NCI-H524 treated with DMSO at 0.1 percent for 48 hours (cell line): Measurements from ENCODE around the gene NRG2.

Source experiments
- DNase-seq: peaks from one replicate; lab custom pipeline; 2025; lab: John Stamatoyannopoulos, UW

The NRG2 gene

DNA sequence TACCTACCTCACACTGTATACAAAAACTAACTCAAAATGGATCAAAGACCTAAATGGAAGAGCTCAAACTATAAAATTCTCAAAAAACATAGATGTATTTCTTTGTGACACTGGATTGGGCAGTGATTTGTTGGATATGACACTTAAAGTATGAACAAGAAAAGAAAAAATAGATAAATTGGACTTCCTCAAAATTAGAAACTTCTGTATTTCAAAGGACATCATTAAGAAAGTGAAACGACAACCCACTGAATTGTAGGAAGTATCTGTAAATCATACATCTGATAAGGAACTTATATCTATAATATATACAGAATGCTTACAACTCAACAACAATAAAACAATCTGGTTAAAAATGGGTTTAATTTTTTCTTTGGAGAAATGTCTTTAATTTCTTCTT lies 96.7 kb downstream of the NRG2 start:
- no peak for DNase-seq

DNA sequence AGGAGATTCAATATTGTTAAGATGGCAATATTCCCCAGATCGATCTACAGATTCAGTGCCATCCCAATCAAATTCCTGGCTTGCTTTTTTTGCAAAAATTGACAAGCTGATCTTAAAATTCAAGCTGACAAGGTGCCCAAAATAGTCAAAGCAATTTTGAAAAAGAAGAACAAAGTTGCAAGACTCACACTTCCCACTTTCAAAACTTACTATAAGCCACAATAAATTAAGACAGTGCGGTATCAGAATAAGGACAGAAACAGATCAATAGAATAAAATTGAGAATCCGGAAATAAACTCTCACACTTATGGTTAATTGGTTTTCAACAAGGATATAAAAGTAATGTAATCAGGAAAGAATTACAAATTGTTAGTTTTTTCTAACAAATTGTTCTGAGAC lies 97.1 kb downstream of the NRG2 start:
- no peak for DNase-seq

GRCh38 chr5:139942243-139942642 lies 100.9 kb downstream of the NRG2 start:
- no peak for DNase-seq

DNA sequence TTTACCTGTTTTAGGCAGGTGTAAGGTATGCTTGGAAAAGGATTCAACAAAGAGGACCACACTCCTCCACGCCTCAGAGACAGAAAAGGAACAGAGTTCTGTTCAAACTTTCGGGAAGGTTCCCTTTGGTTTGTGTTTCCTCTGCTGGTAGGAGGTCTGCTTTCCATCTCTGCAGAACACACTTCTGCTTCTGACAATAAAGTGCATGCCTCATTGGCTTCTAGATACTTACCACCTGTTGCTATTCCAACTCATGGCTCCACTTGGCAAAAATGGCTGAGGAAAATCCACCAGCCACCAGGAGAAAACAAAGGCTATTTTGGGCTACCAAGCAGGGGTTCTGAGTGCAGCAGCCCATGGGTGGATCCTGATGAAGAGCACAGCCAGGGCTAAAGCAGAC lies 112.7 kb downstream of the NRG2 start:
- no peak for DNase-seq

- no peak for DNase-seq
These were observed 116.1 kb downstream of the NRG2 start for GRCh38 chr5:139926797-139927503.

DNA sequence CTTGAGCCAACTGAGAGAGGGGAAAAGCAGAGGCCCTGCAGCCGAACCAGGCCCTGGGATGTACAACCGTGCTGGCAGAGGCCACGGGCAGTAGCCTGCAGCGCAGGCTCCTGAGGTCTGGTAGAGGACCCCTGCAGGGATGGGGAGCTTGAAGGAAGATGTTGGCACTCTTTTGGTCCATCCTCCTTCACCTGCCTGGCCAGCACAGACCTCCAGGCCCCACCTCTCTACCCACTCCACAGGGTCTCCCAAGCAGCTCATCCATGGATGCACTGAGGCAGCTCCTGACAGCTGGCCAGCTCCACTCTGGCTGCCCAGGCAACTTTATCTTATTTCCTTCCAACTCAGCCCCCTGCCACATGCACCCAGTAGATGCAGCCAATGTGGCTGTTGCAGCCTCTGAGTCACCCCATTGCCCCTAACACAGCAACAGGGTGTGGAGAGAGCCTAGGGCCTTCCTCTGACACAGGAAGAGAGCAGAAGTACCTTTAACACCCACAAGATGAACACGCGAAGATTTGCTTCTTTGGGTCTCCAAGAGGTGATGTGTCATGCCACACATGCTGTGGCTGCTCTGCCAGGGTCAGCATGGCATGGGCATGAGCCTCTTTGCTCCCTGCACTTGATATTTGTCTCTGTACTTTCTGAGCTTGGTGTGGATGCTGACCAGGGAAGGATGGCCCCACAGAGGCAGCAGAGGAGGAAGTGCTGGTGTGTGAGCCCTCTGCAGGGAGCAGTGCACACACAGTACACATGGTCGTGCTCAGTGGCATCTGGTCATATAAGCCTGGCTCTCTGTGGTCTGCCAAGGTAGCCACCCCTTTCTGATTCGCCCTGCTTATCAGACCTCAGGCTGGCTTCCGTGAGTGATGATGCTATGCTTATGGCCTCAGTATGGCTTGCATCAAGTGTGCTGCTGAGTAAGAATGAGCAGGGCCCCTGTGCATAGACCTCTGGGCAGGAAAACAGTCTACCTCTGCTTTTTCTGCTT lies 117.2 kb downstream of the NRG2 start:
- no peak for DNase-seq

- no peak for DNase-seq
These were observed 117.9 kb downstream of the NRG2 start for GRCh38 chr5:139925216-139925562.

DNA sequence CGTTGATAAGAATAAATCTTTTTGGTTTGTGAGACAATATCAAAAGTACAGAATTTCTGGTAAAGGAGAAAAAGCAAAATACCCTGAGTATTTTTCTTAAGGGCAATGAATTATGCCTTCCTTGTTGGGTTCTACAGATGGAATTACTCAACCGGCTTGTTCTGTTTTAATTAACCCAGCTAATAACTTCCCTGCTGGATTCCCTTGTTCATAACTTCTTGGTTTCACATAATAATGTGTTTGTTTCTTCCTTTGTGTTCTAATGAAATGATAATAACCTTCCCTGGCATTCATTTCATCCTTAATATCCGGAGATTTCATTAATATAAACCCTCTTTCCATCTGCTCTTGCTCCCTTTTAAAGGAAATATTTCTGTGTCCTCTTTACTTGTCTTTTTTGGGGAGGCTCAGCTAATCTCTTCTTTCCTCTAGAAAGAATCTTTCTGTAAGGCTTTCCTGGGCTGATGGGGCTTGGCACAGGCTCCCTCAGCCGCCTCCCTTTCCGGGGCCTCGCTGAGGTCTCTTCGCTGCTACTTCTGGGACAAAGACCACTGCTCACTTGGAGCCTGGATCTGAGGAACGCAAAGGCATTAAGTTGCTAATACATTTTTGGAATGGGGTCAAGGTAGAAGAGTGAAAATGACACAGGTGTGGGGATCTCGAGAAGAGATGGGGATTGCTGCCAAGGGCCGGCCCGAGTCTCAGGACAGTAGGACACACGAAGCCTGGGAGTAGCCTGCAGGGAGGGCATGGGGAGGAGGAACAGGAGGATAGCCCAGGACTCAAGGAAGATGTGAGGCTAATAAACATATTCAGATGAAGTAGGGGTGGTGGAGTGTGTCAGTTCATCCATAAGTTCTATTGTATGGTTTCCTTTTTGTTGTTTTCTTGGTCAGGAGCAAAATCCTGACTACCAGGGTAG lies 118.5 kb downstream of the NRG2 start:
- DNase-seq, result no peak

DNA sequence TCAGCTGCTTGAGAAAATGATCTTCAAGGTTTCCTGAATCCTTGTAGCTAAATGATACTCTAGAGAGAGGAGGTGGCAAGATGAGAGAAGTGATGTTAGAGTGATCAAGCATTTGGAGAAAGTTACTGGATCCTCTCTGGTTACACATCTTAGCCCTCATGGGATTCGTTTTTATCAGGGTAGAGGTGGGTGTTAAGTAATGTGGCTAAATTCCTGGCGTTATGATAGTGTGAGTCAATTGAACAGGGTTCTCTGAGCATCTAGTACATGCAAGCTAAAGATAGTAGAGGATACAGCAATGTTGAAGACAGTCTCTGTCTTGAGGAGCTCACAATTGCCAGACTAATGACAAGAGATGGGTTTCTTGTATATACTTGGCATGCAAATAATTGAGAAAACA lies 123.8 kb downstream of the NRG2 start:
- DNase-seq, result no peak

DNA sequence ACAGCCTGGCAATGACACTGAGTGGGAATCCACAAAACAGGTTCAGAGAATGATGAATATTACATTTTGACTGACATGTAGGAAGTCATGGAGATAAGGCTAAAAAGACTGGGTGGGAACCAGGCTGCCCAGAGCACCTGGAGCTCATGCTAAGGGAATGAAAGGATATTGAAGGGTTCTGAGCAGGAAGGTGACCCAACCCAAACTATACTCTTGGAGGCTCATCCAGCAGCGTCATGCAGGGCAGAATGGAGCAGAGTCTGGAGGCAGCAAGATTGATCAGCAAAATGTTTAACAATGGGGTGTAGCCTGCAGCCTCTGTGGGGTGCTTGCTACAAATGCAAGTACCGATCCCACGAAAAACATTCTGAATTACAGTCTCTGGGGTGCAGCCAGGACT lies 127.3 kb downstream of the NRG2 start:
- DNase-seq, result no peak

GRCh38 chr5:139915266-139915665 lies 127.8 kb downstream of the NRG2 start:
- no peak for DNase-seq

DNA sequence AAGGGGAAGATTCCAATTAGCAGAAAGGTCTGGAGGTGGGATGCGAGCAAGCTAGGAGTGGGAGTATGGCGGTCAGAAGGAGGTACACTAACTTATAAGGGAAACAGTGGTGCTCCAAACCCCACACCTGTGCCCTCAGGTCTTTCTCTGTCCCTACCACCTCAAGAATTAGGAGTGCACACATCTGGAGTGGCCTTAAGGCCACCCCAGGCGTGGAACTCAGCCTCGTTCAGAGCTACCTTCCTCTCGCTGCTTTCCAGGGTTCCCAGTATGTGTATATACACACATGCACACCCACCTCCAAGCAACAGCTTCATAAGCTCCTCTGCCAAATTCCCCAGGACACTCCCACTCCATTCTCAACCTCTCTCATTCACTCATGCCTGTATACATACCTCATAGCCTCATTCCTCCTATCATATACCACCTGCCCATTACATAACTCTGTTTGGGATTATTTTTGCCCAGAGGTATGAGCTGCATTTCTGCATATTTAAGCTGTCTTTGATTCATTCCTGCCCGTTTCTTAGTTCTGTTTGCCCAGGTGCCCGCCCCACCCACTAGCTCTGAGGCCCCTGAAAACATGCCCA lies 128.8 kb downstream of the NRG2 start:
- DNase-seq, result no peak

DNA sequence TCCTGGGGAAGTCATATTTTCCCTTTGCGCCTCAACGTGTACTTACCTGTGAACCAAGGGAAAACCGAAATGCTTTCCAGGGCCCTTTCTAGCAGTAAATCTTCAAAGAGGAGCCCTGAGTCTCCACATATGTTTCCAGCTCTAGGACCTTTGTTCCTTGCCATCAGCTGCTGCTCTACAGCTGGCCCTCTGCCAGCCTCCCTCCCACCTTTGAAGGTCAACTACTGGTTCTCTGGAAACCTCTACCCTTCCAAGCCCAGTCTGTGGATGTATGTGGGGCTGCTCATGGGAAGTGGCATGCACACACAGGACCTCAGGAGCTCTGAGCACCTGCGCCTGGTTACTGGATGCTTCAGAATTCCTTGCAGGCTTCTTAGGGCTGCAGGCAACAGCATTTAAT lies 130.3 kb downstream of the NRG2 start:
- no peak for DNase-seq

DNA sequence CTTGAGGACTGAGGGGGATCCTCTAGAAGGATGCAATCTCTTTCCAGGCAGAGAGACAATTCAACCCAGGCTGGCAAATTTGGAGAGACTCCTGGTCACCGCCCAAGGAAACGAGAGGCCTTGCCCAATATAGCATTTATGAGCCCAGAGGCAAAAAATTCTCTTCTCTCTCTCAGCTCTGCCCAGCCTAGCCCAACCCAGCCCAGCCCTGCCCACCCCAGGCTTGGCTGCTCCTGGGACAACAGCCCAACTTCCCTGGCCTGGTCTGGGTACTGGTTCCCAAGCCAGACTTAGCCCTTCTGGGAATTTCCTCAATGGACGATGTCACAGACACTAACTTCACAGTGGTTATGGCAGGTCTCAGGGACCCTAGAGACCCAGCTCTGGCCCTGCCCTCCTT lies 130.9 kb downstream of the NRG2 start:
- no peak for DNase-seq

GRCh38 chr5:139911425-139912120 lies 131.5 kb downstream of the NRG2 start:
- DNase-seq, result no peak

- DNase-seq, result no peak
These were observed 132.2 kb downstream of the NRG2 start for GRCh38 chr5:139910901-139911300.

DNA sequence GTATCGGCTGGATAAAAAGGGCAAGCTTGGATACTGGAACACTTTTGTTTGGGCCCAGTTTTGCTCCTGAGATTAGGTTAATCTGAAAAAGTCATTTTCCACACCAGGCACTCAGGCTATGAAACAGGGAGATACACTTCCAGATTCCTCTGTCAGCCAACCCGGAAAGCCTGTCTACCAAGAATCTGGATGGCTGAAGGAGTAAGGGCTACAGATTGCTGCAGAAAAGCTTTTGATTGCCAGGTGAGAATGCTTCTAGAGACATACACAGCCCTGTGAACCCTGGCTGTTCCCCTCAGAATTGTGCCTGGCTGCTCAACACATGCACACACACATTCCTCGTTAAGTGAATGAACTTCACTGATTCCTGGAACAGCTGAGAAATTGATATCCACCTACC lies 133.1 kb downstream of the NRG2 start:
- no peak for DNase-seq

- no peak for DNase-seq
These were observed 134.3 kb downstream of the NRG2 start for GRCh38 chr5:139908749-139909148.

- DNase-seq, result no peak
These were observed 136.4 kb downstream of the NRG2 start for GRCh38 chr5:139906661-139907060.

DNA sequence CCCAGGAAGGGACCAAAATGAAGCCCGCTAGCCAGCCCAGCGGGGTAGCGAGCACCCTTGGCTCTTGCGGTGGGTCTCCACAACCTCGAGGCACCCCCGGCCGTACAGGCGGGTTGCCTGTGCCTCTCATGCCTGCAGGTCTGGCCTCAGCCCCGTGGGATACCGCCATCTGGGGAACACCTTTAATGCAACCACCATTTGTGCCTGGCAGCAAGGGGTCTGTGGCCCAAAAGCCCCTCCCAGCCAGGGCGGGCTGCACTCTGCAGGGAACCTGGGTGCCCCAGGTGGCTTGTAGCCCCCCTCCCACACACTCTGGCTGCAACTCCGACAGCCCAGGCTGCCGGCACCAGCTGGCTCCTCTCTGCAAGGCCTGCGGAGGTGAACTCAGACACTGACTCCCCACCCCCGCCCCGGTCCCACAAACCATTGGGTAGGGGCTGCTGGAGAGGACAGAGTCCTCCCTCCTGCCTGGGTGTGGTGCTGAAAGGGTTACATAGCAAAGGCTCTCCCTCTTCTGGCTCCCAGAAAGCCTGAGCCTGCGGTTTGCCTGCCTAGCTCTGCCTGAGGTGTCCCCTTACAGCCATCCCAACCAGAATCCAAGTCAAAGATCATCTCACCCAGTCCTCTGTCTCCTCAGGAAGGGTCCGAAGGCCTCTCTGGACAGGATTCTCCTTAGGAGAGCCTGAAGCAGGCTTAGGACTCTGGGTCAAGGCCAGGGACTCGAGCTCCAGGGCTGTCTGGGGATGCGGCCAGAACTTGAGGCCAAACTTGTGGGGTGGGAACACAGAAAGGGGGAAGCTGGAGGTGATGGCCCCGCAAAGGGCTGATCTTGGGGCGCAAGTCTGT lies 138.1 kb downstream of the NRG2 start:
- no peak for DNase-seq

GRCh38 chr5:139904566-139904815 lies 138.6 kb downstream of the NRG2 start:
- DNase-seq, result no peak
